ENCODE data around the gene CEP85.
A peak's percentile ranks its signal among the peaks of the same experiment; 100 is the strongest.

DNA sequence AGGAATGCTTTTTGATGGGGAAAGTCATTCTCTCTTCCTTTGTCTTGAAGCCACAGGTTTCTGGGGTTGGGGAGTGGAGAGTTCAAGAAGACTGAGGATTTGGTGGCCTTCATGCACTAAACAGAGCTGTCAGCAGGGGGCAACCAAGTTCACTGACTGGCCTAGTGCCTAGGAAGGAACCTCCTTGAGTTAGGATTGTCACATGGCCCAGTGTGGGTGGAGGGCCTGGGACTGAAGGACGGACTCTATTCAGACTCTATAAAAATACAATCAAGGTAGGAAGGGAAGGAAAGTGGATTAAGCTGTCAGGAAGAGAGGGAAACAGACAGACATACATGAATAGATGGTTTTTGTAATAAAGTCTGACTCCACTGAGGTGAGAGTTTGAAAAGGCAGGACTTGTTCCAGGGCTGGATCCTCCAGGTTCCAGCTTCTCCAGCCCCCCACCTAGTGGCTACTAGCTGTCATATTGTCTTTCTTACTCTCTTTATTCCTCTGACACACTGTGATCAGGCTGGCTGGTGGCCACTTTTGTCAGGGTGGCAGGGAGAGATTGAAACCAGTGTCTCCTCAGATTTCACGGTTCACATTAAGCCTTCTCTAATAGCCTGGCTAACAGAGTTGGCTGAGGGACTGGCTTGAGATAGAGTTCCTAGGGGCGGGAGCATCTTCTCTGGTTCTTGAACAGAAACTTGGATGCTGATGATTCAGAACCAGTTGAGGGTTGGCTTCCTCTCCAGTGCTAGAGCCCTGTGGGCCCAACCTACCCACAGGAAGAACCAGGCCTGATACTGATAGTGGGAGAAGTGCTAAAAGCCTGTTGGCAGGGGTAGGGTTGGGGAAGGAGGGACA lies 41.8 kb downstream of the CEP85 start:
- TF ChIP-seq MYC (IDR thresholded peaks at IDR 0.05; ENCODE audit: low read depth, low read length) (peak; percentile 89), MYC (CRISPR knock-in tag; IDR thresholded peaks at IDR 0.05; ENCODE audit: borderline replicate concordance, low read depth) (no peak), POLR2A (conservative IDR thresholded peaks at IDR 0.05) (no peak), JUND (IDR thresholded peaks at IDR 0.05; ENCODE audit: borderline replicate concordance, low read depth, low read length) (peak; percentile 99; the same call in 1 of the 2 replicates), JUND (tag; IDR thresholded peaks at IDR 0.05; ENCODE audit: borderline replicate concordance, low read depth, low read length) (peak; percentile 46; the same call in 2 of the 3 replicates), KLF16 (IDR thresholded peaks at IDR 0.05) (peak; percentile 62; the same call in 1 of the 2 replicates), YY1 (IDR thresholded peaks at IDR 0.05; ENCODE audit: borderline replicate concordance in 1 of 3, control insufficient read depth in 1 of 3, extremely low read depth in 1 of 3, insufficient read depth in 3 of 3, insufficient read length in 1 of 3, insufficient replicate concordance in 2 of 3, low read depth in 1 of 3, low read length in 2 of 3) (no peak)
- TF ChIP-seq, protein P1, sequence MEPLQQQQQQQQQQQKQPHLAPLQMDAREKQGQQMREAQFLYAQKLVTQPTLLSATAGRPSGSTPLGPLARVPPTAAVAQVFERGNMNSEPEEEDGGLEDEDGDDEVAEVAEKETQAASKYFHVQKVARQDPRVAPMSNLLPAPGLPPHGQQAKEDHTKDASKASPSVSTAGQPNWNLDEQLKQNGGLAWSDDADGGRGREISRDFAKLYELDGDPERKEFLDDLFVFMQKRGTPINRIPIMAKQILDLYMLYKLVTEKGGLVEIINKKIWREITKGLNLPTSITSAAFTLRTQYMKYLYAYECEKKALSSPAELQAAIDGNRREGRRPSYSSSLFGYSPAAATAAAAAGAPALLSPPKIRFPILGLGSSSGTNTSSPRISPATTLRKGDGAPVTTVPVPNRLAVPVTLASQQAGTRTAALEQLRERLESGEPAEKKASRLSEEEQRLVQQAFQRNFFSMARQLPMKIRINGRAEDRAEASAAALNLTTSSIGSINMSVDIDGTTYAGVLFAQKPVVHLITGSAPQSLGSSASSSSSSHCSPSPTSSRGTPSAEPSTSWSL (CRISPR knock-in tag; IDR thresholded peaks at IDR 0.05; ENCODE audit: borderline replicate concordance) = no peak
- TF ChIP-seq, protein P2, sequence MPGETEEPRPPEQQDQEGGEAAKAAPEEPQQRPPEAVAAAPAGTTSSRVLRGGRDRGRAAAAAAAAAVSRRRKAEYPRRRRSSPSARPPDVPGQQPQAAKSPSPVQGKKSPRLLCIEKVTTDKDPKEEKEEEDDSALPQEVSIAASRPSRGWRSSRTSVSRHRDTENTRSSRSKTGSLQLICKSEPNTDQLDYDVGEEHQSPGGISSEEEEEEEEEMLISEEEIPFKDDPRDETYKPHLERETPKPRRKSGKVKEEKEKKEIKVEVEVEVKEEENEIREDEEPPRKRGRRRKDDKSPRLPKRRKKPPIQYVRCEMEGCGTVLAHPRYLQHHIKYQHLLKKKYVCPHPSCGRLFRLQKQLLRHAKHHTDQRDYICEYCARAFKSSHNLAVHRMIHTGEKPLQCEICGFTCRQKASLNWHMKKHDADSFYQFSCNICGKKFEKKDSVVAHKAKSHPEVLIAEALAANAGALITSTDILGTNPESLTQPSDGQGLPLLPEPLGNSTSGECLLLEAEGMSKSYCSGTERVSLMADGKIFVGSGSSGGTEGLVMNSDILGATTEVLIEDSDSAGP (CRISPR knock-in tag; IDR thresholded peaks at IDR 0.05) = no peak

Measured in K562 (cell line).